GM18870 (cell line): ENCODE data around the gene MIPOL1.
"Not testable (repeated sequence)": the region's sequence is repeated elsewhere in the genome, so short reads cannot be mapped to it uniquely, and the experiment has no call there.

Source experiments
- ATAC-seq: cut with Tn5 transposase; IDR thresholded peaks from one replicate; pipeline ENCODE4 v1.9.1; 2021; ENCODE audit warnings: moderate library complexity; ENCODE audit not compliant: unreplicated experiment

The MIPOL1 gene

DNA sequence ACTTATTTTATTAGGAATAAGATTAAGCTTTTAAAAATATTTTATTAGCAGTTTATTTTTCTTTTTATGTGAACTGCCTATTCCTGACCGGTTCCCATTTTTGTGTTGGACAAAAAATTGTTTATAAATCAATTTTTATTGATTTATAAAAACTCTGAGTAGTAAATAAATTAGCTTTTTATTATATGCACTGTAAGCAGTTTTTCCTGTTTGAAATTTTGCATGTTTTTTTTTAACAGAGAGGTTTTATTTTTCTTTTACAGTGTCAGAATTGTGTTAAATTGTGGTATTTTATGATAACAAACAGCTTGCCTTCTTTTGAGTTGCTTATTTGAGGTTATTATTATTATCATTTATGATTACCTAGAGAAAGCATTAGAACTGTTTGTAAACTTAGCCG, 329.3 kb downstream of the MIPOL1 start:
- no peak for ATAC-seq

DNA sequence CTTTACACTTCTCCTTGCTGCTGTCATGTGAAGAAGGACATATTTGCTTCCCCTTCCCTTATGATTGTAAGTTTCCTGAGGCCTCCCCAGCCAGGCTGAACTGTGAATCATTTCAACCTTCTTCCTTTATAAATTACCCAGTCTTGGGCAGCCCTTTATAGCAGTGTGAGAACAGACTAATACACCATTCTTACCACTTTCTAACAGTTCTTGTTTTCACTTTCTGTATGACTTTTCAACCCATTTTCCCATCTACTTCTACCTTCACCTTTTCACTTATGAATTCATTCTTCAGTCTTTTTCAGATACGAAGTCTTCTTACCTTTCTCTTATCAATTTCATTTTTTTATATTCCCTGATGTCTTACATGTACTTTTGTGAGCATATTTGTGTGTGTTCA, 342.3 kb downstream of the MIPOL1 start:
- no peak for ATAC-seq

DNA sequence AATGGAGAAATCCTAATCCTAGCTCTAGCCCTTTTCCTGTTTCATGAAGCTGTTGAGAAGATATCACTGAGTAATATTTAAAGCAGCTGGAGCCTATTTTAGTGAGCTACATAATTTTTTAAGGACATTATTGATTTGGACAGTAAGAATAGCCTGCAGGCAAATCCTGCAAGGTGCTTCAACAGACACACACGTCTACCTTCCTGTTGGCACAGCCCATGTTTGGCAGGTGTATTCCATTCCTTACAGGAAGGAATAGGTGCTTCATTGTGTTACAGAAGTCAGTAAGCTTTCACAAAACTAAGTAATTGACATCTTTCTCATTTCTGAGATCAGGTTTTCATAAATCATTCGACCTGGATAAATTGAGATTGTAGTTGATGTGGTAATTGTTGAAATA, 346.7 kb downstream of the MIPOL1 start:
- no peak for ATAC-seq

DNA sequence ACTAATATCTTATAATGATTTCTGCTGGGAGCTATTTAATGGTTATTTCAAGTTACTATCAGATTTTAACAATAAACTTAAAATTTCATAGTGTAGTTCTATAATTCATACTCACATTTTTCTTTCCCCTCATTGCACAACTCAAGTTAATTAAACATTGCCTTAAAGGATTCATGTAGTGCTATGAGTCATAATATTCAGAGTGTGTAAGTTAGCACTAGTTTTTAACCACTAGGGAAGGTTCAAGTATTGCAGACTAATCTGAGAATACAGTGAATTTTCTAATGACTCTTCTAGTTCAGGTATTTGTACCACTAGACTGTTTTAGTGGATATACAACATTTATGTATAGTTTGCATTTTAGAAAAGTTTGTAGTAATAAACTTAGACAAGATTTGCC, 347.4 kb downstream of the MIPOL1 start:
- no peak for ATAC-seq

DNA sequence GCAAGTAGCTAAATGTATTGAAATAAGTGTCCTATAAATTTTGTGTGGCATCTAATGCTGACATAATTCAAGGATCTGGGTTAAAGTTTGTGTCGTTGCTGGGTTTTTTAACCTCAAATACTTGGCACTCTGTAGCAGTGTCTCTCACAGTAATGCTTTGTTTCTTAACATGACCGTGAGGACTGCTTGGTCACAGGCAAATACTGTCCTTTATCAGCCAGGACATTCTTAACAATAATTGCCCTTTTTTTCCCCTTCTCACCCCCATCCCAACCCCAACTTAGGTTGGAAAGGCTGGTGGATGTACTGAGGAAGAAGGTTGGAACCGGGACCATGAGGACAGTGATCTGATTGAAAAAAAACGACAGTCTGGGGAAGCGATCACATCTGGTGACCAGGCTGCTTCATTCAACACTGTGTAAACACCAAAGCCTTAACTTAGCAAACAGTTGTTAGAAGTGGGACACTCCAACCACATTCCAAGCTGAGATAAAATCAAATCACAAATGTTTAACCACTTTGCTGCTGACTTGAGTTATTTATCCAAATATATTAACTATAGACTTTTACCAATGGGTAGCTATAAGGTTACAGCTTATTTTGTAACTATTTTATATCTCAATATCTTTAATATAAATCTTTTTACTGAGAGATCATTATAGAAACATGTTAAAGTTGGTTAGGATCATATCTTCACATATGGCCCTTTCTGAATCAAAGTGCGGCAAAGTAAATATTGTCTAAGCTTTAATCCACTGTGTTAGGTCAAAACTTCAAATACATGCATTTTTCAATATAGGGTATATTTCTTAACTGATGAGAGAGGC, 349.1 kb downstream of the MIPOL1 start:
- ATAC-seq: no peak

DNA sequence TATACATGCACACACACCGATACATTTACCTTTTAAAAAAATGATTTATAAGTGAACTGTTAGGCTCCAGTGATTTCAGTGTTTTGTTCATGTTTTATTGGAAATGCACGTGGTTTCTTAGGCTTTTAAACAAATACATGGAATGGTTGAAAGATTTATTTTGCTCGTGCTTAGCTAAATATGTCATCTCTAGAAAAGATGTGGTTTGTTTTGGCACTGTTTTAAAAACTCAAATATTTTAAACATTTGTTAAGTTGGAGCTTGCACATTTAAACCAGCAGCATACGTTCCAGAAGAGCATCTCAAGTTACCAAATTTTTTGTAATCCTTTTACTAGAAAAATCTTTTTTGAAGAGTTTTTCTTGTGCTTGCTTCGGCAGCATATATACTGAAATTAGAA, 352.8 kb downstream of the MIPOL1 start:
- no peak for ATAC-seq

DNA sequence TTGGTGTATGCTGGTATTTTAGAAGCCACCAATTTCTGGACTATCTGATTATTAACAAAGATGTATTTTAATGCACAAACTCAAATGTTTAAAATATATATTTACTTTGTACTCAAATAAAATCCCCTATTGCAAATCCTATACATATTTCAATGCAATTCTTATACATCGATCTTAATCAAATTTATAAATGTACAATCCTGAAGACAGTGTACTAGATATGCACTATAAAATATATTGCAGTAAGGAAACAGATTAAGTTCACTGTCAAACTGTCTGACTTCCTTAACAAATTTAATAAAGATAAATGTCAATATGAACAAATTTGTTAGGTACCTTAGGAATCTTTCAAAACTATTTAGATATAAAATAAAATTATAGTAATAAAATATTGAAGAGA, 353.4 kb downstream of the MIPOL1 start:
- no peak for ATAC-seq

DNA sequence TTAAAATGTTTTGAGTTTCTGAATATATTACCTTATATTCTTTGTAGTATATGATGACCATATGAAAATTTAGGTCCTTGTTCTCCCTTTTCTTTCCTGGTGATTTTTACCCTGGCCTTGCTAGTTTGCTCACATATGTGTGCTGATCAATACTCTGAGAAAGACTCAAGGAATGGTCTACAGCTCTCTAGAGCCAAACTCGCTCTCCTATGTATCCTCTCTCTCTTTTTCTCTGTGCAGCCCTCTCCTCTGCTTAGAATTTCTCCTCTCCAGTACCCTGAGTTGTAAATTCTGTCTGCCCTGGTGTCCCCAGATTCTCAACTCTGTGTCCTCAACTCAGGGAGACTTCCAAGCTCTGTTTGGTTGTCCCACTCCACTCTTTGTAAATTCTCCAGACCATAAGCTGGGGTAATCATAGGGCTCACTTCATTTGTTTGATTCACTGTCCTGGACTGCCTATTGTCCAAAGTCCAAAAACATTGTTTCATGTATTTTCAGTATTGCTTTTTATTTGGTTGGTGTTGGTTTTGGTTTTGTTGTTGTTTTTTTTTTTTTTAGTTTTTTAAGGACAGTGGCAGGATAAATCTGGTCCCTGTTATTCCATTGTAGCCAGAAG, 356.3 kb downstream of the MIPOL1 start:
- ATAC-seq: no peak

DNA sequence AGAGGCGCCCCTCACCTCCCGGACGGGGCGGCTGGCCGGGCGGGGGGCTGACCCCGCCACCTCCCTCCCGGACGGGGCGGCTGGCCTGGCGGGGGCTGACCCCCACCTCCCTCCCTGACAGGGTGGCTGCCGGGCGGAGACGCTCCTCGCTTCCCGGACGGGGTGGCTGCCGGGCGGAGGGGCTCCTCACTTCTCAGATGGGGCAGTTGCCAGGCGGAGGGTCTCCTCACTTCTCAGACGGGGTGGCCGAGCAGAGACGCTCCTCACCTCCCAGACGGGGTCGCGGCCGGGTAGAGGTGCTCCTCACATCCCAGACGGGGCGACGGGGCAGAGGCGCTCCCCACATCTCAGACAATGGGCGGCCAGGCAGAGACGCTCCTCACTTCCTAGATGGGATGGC, 357.9 kb downstream of the MIPOL1 start:
- not testable (repeated sequence) for ATAC-seq

DNA sequence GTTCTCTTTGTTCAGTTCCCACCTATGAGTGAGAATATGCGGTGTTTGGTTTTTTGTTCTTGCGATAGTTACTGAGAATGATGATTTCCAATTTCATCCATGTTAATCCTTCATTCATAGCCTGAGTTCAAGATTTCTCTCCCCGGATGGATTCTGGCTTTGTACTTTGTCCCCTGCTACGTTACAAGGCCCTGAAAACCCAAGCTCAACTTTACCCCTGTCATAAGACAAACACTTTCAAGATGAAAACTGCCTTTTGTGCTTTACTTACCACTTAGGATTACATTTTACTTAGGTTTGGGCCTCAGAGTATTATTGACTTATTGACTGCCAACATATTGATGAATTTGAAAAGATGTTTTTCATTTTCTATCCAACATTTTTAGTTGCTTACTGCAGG, 361.0 kb downstream of the MIPOL1 start:
- ATAC-seq: no peak

DNA sequence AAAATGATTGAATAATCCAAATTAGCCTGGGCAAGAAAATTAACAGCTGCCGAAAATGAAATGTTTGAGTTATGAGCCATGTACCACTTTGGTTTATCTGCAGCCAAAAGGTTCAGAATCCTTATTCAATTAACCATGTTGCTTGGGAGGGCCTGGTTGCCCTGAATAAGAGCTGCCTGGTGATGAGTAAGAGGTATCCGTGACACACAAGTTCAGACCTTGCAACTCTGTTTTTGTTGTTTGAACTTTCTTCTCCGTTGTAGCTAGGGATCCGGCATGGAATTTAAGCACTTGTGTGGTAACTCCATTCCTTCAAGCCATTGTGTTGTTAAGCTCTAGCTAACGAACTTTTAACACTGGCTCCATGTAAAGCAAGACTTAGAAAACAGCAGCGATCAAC, 361.6 kb downstream of the MIPOL1 start:
- ATAC-seq: no peak

DNA sequence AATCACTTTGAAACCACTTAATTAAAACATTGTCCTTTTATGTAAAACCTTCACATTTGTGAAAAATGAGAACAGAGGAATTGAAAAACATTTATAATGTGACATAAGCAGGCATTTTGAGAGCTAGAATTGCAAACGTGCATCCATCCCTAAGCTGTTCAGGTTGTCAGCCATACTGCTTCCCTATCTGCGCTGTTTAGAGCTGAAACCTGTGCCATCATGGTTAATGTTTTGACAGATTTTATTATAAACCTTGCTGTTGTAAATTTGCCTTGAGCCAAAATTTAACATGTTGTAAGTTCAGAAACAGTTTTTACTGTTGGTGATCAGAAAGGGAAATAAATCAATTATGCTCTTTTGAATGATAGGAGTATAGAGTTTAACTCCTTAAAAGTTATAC, 365.5 kb downstream of the MIPOL1 start:
- no peak for ATAC-seq

DNA sequence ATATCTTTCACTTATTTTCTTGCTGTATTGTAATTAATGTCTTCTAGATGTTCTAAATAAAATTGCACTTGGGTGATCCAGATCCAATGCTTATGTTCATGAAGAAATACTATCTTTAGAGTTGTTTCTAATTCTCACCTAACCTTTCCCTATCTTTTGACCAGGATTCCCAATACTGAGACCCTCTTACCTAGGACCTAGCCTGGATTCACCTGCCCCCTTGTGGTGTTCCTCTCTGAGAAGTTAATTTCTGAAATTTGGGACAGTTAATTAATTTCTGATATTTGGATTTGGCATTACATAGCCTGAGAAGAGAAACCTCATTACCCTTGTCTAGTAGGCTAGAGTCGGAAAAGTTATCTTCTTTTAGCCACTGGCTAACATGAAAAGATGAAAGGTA, 367.8 kb downstream of the MIPOL1 start:
- ATAC-seq: no peak

DNA sequence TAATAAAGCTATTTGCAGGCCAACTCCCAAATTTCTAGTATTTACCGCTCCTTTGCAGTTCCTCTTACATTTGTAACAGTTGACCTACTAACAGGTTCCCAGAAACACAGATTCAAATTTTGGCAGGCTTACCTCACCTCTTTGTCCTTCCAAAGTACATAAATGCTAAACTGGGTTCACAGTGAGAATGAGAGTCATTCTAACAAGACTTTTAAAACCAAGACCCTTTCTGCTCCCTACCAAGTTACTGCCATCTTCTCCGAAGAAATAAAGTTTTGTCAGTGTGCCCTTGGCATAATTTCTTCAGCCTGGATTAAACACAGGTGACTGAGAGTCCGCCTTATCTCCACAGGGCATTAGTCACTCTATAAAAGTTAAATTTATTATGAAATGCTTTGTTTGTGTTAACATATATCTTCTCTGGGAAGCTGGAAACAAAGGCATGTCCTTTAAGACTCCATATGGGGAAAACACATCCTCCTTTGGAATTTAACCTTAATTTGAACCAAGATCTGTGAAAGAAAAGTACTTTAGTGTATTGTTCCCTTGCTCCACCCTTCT, 369.2 kb downstream of the MIPOL1 start:
- no peak for ATAC-seq

DNA sequence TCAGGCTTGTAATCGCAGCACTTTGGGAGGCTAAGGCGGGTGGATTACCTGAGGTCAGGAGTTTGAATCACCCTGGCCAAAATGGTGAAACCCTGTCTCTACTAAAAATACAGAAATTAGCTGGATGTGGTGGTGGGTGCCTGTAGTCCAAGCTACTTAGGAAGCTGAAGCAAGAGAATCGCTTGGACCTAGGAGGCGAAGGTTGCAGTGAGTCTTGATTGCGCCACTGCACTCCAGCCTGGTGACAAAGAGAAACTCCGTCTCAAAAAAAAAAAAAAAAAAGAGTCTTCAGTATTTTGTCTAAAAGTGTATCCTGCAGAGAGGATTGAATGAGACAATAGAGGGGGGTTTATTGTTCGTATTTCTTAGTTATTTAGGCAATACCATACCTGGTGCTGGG, 372.0 kb downstream of the MIPOL1 start:
- ATAC-seq: no peak

DNA sequence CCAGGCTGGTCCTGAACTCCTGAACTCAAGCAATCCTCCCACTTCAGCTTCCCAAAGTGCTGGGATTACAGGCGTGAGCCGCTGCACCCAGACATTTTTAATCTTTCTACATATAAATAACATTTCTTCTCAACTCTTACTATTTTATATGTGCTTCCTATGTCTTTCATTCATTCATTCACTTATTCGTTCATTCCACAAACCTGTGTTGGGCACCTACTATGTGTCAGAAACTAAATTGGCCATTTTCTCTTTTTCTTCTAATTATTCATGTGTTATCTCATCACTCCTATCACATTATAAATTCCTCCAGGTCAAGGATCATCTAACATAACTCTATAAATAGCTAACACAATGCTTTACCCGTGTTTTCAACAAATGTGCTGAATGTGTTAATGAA, 373.7 kb downstream of the MIPOL1 start:
- ATAC-seq: no peak

DNA sequence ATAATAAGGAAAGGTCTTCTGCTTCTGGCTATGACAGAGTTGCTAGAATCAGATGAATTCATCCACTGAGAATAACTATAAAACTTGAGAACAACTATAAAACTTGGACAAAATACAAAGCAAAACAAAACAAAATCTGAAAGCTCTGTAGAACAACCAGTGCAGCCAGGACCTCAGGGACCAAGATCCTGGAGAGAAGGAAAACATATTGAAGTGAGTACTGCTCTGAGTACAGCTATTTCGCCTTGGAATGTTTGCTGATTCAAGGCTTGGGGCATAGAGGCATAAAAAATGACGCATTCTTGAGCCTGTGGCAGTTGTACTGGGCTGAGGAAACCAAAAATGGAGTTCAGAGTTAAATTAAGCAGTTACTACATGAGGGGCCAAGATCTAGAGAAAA, 375.6 kb downstream of the MIPOL1 start:
- no peak for ATAC-seq

DNA sequence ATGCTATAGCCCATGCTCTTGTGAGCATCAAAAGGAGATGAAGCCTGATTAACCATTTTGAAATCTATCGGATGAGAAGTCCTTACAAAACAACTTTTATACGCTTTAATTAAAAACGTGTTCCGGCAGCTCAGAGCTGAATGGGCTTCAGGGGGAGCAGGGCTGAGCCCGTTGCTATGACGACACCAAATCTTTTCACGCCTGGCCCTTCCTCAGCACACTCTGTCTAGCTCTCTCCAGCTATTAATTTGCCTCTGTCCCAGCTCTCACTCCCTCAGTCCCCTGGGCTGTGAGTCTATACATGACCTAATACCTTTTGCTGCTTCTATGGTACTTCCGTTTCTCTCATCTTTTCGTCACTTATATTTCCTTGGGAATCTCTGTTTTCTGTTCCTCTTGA, 381.5 kb downstream of the MIPOL1 start:
- ATAC-seq: no peak

DNA sequence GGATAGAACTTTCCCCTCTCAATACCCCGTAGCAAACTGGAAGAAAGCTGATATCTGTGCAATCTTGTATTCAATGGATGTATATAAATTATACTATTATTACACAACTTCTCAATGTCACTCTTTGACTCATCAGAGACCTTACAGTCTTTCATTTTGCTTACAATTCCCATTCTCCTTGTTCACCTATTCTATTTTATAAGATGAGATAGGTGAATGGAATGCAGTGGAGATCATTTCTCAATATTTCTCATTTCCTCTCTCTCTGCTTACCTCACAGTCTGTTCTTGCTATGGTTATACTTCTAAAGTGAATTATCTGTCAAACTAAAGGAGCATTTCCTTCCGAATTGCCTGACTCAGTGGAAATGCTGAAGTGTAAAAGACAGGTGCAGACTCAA, 382.4 kb downstream of the MIPOL1 start:
- ATAC-seq: no peak

DNA sequence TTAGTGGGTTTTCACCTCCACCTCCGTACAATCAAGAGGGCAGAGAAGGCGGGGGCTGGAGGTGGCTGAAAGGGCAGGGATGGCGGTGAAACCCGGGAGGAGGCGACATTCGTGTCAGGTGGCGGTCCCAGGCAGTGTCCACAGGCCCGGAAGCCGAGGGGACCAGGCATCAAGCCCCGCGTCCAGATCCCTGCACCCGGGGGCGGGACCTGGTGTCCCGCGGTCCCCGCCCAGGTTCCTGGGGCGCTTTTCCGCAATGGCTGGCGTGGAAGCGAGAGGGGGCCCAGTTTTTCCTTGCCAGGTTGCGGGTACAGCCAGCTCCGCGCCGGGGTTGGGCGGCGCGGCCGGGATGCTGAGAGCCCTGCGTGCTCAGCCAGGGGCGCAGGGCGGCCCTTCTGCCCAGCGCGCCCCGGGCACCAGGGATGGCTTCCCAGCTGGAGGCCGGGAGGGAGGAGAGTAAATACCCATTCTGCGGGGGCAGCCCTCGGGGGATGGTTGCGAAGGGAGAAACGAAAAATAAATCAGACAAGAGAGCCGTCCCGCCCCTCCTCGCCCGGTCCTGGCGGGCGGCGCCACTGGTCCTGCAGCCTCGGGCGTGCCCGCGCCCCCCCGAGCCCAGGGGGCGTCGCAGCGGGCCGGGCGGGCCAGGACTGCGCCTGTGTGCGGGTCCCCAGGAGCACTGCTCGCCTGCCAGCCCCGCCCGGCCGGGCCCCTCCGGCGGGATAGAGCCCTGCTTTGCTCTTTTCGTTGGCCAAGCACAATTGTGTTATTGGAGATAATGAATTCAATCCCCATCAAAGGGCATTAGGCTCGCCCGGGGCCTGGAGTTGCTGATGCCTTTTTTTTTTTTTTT, 385.8 kb downstream of the MIPOL1 start:
- no peak for ATAC-seq
